Astrocyte (in vitro differentiated cells and primary cell): ENCODE data around the gene METTL1. TPM values are rescaled to one million over a fixed set of nuclear protein-coding genes. Genes with fewer than 3 reads are reported as not detected.
A peak's percentile ranks its signal among the peaks of the same experiment; 100 is the strongest.
"Not testable (repeated sequence)": the region's sequence is repeated elsewhere in the genome, so short reads cannot be mapped to it uniquely, and the experiment has no call there.

Source experiments
- DNase-seq: peaks from one replicate; pipeline ENCODE4 v3.0.0-alpha.2; 2010; ENCODE audit warnings: low read depth
- FAIRE-seq: peaks from 2 replicates; lab custom pipeline; 2011; peaks lifted over from hg19 to GRCh38; lab: Jason Lieb, UNC
- H2AFZ ChIP-seq: 2 replicates; pipeline ENCODE4 v1.6.0; 2012; ENCODE audit warnings: low read depth, low read length, inconsistent platforms
- H3K27ac ChIP-seq: 2 replicates; pipeline ENCODE4 v1.5.1; 2011; ENCODE audit warnings: low read depth, low read length, inconsistent platforms
- H3K27me3 ChIP-seq: 2 replicates; pipeline ENCODE4 v1.6.0; 2011; ENCODE audit warnings: low read length, inconsistent platforms; ENCODE audit not compliant: insufficient read depth
- H3K36me3 ChIP-seq: 2 replicates; pipeline ENCODE4 v1.5.1; 2011; ENCODE audit warnings: low read length, inconsistent platforms; ENCODE audit not compliant: insufficient read depth
- H3K4me1 ChIP-seq: 2 replicates; pipeline ENCODE4 v1.5.1; 2011; ENCODE audit warnings: low read length, inconsistent platforms; ENCODE audit not compliant: insufficient read depth
- H3K4me2 ChIP-seq: 2 replicates; pipeline ENCODE4 v1.6.0; 2012; ENCODE audit warnings: low read length, inconsistent platforms
- H3K4me3 ChIP-seq: 2 replicates; pipeline ENCODE4 v1.5.1; 2011; ENCODE audit warnings: low read depth, mild to moderate bottlenecking, low read length, inconsistent platforms; ENCODE audit not compliant: insufficient read depth
- H3K79me2 ChIP-seq: 2 replicates; pipeline ENCODE4 v1.6.0; 2012; ENCODE audit warnings: mild to moderate bottlenecking, low read length, inconsistent platforms; ENCODE audit not compliant: insufficient read depth
- H3K9ac ChIP-seq: 2 replicates; pipeline ENCODE4 v1.6.0; 2012; ENCODE audit warnings: mild to moderate bottlenecking, low read length, inconsistent platforms
- H3K9me3 ChIP-seq: 2 replicates; pipeline ENCODE4 v1.5.1; 2012; ENCODE audit warnings: low read depth, mild to moderate bottlenecking, low read length, inconsistent platforms; ENCODE audit not compliant: insufficient read depth
- H4K20me1 ChIP-seq: 2 replicates; pipeline ENCODE4 v1.6.0; 2012; ENCODE audit warnings: low read length, inconsistent platforms; ENCODE audit not compliant: insufficient read depth
- H3K27ac Mint-ChIP-seq: one replicate; pipeline ENCODE4 v1.8.0; 2021; ENCODE audit warnings: mild to moderate bottlenecking, mixed read lengths; ENCODE audit not compliant: unreplicated experiment
- H3K27me3 Mint-ChIP-seq: one replicate; pipeline ENCODE4 v1.8.0; 2021; ENCODE audit warnings: low read depth, mixed read lengths; ENCODE audit not compliant: unreplicated experiment
- H3K36me3 Mint-ChIP-seq: one replicate; pipeline ENCODE4 v1.8.0; 2021; ENCODE audit warnings: low read depth, mixed read lengths; ENCODE audit not compliant: unreplicated experiment
- H3K4me1 Mint-ChIP-seq: one replicate; pipeline ENCODE4 v1.8.0; 2021; ENCODE audit warnings: low read depth, mixed read lengths; ENCODE audit not compliant: unreplicated experiment
- H3K4me3 Mint-ChIP-seq: one replicate; pipeline ENCODE4 v1.8.0; 2021; ENCODE audit warnings: mild to moderate bottlenecking, moderate library complexity, mixed read lengths; ENCODE audit not compliant: unreplicated experiment
- H3K9me3 Mint-ChIP-seq: one replicate; pipeline ENCODE4 v1.8.0; 2021; ENCODE audit warnings: mild to moderate bottlenecking, mixed read lengths; ENCODE audit not compliant: unreplicated experiment
- CTCF ChIP-seq: IDR thresholded peaks from 2 replicates; pipeline ENCODE4 v1.5.1; 2011; ENCODE audit warnings: low read depth, mild to moderate bottlenecking, inconsistent platforms, low read length, moderate library complexity; ENCODE audit not compliant: insufficient read depth
- EZH2 ChIP-seq: IDR thresholded peaks from 2 replicates; pipeline ENCODE4 v1.6.1; 2012; ENCODE audit warnings: mild to moderate bottlenecking, low read length, inconsistent platforms; ENCODE audit not compliant: insufficient read depth
- total RNA-seq: library from RNA; stranded (reverse); gene quantifications from 2 replicates; pipeline ENCODE4 v1.2.1, GENCODE V29; 2021

The METTL1 gene
- total RNA-seq, 1 donor from 2014 or later = 21.1 TPM

DNA sequence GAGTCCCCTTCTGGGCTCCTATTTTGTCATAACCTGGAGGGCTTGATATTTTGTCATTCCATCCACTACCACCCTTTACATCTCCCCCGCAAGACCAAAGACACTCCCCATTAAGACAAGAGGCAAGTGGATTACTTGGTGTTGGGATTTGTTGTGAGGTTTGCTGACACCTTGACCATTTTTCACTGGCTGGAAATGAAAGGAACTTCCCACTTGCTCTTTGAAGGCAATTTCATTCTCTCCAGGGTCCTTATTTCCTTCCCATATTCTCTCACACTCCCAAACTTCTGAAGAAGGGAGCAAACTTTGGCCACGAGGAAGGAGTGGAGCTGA lies 48.3 kb downstream of the METTL1 start:
- Histone ChIP-seq H2AFZ (no peak overlapping the region), H3K36me3 (peaks cover 18% of the 10 kb centered on the region), H3K27me3 (peaks cover 15% of the 10 kb centered on the region), H3K9ac (no peak overlapping the region), H4K20me1 (peaks cover 5% of the 10 kb centered on the region), H3K4me1 (peaks cover 7% of the 10 kb centered on the region), H3K79me2 (no peaks in the 10 kb centered on the region), H3K4me3 (no peak overlapping the region), H3K4me2 (no peak overlapping the region), H3K27ac (no peak overlapping the region), H3K9me3 (no peaks in the 10 kb centered on the region)
- Mint-ChIP-seq H3K27me3 (peaks cover 46% of the 10 kb centered on the region), H3K4me3 (no peak overlapping the region), H3K9me3 (peaks cover 11% of the 10 kb centered on the region), H3K4me1 (no peaks in the 10 kb centered on the region), H3K36me3 (peaks cover 23% of the 10 kb centered on the region), H3K27ac (no peak overlapping the region)
- FAIRE-seq = no peak
- DNase-seq = no peak
- TF ChIP-seq CTCF = no peak
- no peak for TF ChIP-seq EZH2

GRCh38 chr12:57722716-57723629 lies 48.9 kb downstream of the METTL1 start:
- Histone ChIP-seq H3K9me3 (no peaks in the 10 kb centered on the region), H4K20me1 (peaks cover 5% of the 10 kb centered on the region), H3K4me3 (no peak overlapping the region), H3K27ac (no peak overlapping the region), H3K79me2 (no peaks in the 10 kb centered on the region), H3K9ac (no peak overlapping the region), H3K27me3 (peaks cover 12% of the 10 kb centered on the region), H3K36me3 (peaks cover 20% of the 10 kb centered on the region), H3K4me1 (peaks cover 7% of the 10 kb centered on the region), H3K4me2 (no peak overlapping the region), H2AFZ (no peak overlapping the region)
- Mint-ChIP-seq H3K9me3 (peaks cover 6% of the 10 kb centered on the region), H3K4me1 (no peaks in the 10 kb centered on the region), H3K27ac (peak overlapping the region; percentile 31), H3K4me3 (no peak overlapping the region), H3K27me3 (peaks cover 40% of the 10 kb centered on the region), H3K36me3 (peaks cover 27% of the 10 kb centered on the region)
- TF ChIP-seq CTCF (no peak), EZH2 (no peak)
- DNase-seq = no peak
- FAIRE-seq = no peak

- H2AFZ ChIP-seq, H3K4me1 ChIP-seq, H3K27ac ChIP-seq, H3K27me3 ChIP-seq, H3K9me3 ChIP-seq, H3K79me2 ChIP-seq, H3K4me3 ChIP-seq, DNase-seq, H4K20me1 ChIP-seq, H3K4me1 Mint-ChIP-seq, H3K4me2 ChIP-seq, H3K27ac Mint-ChIP-seq, H3K9me3 Mint-ChIP-seq, FAIRE-seq, H3K4me3 Mint-ChIP-seq, H3K9ac ChIP-seq: not testable (repeated sequence)
- peaks cover 25% of the 10 kb centered on the region for H3K36me3 ChIP-seq
- Mint-ChIP-seq H3K36me3 (peaks cover 29% of the 10 kb centered on the region), H3K27me3 (peaks cover 32% of the 10 kb centered on the region)
These were observed 49.9 kb downstream of the METTL1 start for GRCh38 chr12:57721846-57722608.
